HepG2 (cell line): ENCODE measurements around the gene DLG4. TPM values are rescaled to one million over a fixed set of nuclear protein-coding genes. Genes with fewer than 3 reads are reported as not detected.
A peak's percentile ranks its signal among the peaks of the same experiment; 100 is the strongest.

Experiments used
- AGO2 ChIP-seq: fragments of 200-400 bp; formaldehyde crosslinking; optimal IDR thresholded peaks from 2 replicates; pipeline ENCODE3; 2017; ENCODE audit warnings: mild to moderate bottlenecking, low read depth, low read length, moderate library complexity
- CBFB ChIP-seq: sonication (generic); formaldehyde crosslinking; IDR thresholded peaks from 2 replicates; pipeline ENCODE4 v1.4.0; 2020; ENCODE audit warnings: missing genetic modification reagents
- HOXA3 ChIP-seq: sonication (generic); formaldehyde crosslinking; IDR thresholded peaks from 2 replicates; pipeline ENCODE4 v1.5.0; 2020; ENCODE audit warnings: missing genetic modification reagents
- IKZF4 ChIP-seq: sonication (generic); formaldehyde crosslinking; IDR thresholded peaks from 2 replicates; pipeline ENCODE4 v1.5.1; 2020; ENCODE audit warnings: borderline replicate concordance, mild to moderate bottlenecking, low read depth, missing genetic modification reagents; ENCODE audit errors: not compliant biosample characterization
- KLF9 ChIP-seq: IDR thresholded peaks from 2 replicates; pipeline ENCODE4 v1.6.1; 2016; ENCODE audit warnings: low read depth
- MIER3 ChIP-seq: IDR thresholded peaks from 2 replicates; pipeline ENCODE4 v1.6.1; 2016; ENCODE audit warnings: missing compliant biosample characterization, borderline replicate concordance
- NFYB ChIP-seq: sonication (generic); formaldehyde crosslinking; IDR thresholded peaks from 2 replicates; pipeline ENCODE4 v1.4.0; 2020; ENCODE audit warnings: missing genetic modification reagents
- NONO ChIP-seq, 2 experiments: fragments of 450-650 bp in 1 of 2; sonication (generic) in 1 of 2; formaldehyde crosslinking in 1 of 2; IDR thresholded peaks in 1 of 2; conservative IDR thresholded peaks in 1 of 2; 2 replicates each; pipeline versions ENCODE4 v1.6.1 to v1.8.0; 2017 to 2022; ENCODE audit warnings: mild to moderate bottlenecking in 1 of 2, missing genetic modification reagents in 1 of 2, moderate library complexity in 1 of 2
- NR2C2 ChIP-seq: sonication (generic); formaldehyde crosslinking; IDR thresholded peaks from 2 replicates; pipeline ENCODE4 v1.4.0; 2020; ENCODE audit warnings: missing genetic modification reagents, mild to moderate bottlenecking, moderate library complexity, borderline replicate concordance
- NR2F6 ChIP-seq, 2 experiments: IDR thresholded peaks; 2 replicates each; pipeline ENCODE4 v1.6.1; 2016; ENCODE audit warnings: antibody characterized with exemption in 1 of 2, mild to moderate bottlenecking in 1 of 2
- POLR2AphosphoS5 ChIP-seq: IDR thresholded peaks from 2 replicates; pipeline ENCODE4 v1.6.1; 2012; ENCODE audit warnings: low read depth, low read length
- REPIN1 ChIP-seq: sonication (generic); formaldehyde crosslinking; IDR thresholded peaks from 2 replicates; pipeline ENCODE4 v1.8.0; 2022; ENCODE audit warnings: missing genetic modification reagents, low read depth, mild to moderate bottlenecking, borderline replicate concordance
- RNF2 ChIP-seq: fragments of 450-650 bp; conservative IDR thresholded peaks from 2 replicates; pipeline ENCODE4 v1.6.1; 2016; ENCODE audit warnings: low read depth
- SUZ12 ChIP-seq: fragments of 150-350 bp; IDR thresholded peaks from 2 replicates; pipeline ENCODE4 v1.6.1; 2014; ENCODE audit warnings: low read depth, low read length
- TAF1 ChIP-seq: sonication (generic); formaldehyde crosslinking; IDR thresholded peaks from 2 replicates; pipeline ENCODE4 v1.4.0; 2020; ENCODE audit warnings: missing genetic modification reagents
- ZFX ChIP-seq: sonication (generic); formaldehyde crosslinking; IDR thresholded peaks from 2 replicates; pipeline ENCODE4 v1.4.0; 2020; ENCODE audit warnings: mild to moderate bottlenecking, low read depth, missing genetic modification reagents, moderate library complexity
- ZNF224 ChIP-seq: sonication (generic); formaldehyde crosslinking; IDR thresholded peaks from 2 replicates; pipeline ENCODE4 v1.5.0; 2020; ENCODE audit warnings: mild to moderate bottlenecking, missing genetic modification reagents
- ZNF251 ChIP-seq: sonication (generic); formaldehyde crosslinking; IDR thresholded peaks from 2 replicates; pipeline ENCODE4 v1.9.0; 2021; ENCODE audit warnings: mild to moderate bottlenecking, missing genetic modification reagents
- ZNF335 ChIP-seq: sonication (generic); formaldehyde crosslinking; IDR thresholded peaks from 2 replicates; pipeline ENCODE4 v1.4.0; 2020; ENCODE audit warnings: missing genetic modification reagents
- ZNF563 ChIP-seq: sonication (generic); formaldehyde crosslinking; IDR thresholded peaks from 2 replicates; pipeline ENCODE4 v1.8.0; 2022; ENCODE audit warnings: mild to moderate bottlenecking, moderate library complexity, missing genetic modification reagents
- ZSCAN29 ChIP-seq: sonication (generic); formaldehyde crosslinking; conservative IDR thresholded peaks from 2 replicates; pipeline ENCODE4 v1.4.0; 2020; ENCODE audit warnings: mild to moderate bottlenecking, missing genetic modification reagents
- polyA plus RNA-seq, 8 experiments: library from polyadenylated mRNA; depleted of rRNA in 3 of 8; stranded (reverse) in 7 of 8; unstranded in 1 of 8; fragments of >200 nt; fragmentation: Illumina TruSeq in 4 of 8; extraction: Trizol in 4 of 8; gene quantifications; 2 replicates each; pipeline versions ENCODE4 v1.2.1 to v1.2.3, GENCODE V29; 2011 to 2016; ENCODE audit warnings: low read depth in 4 of 8, missing spikeins in 1 of 8, mixed read lengths in 1 of 8; ENCODE audit not compliant: insufficient read depth in 1 of 8
- total RNA-seq, 5 experiments: library from RNA; depleted of rRNA; stranded (reverse); fragments of >200 nt; fragmentation: Illumina TruSeq; extraction: Trizol; gene quantifications; 2 replicates each; pipeline ENCODE4 v1.2.3, GENCODE V29; 2016; ENCODE audit warnings: low read depth in 1 of 5
- TF ChIP-seq, protein P1 (sequence below): sonication (generic); formaldehyde crosslinking; IDR thresholded peaks from 2 replicates; pipeline ENCODE4 v1.8.1; 2023; ENCODE audit warnings: mild to moderate bottlenecking, inconsistent platforms, moderate library complexity, missing genetic modification reagents, borderline replicate concordance
- TF ChIP-seq, protein P2 (sequence below): sonication (generic); formaldehyde crosslinking; IDR thresholded peaks from 2 replicates; pipeline ENCODE4 v1.5.0; 2020; ENCODE audit warnings: mild to moderate bottlenecking, missing genetic modification reagents
- TF ChIP-seq, protein P3 (sequence below): sonication (generic); formaldehyde crosslinking; IDR thresholded peaks from 2 replicates; pipeline ENCODE4 v1.5.1; 2020; ENCODE audit warnings: missing genetic modification reagents, mild to moderate bottlenecking, borderline replicate concordance

DLG4 gene
- total and polyA plus RNA-seq, 2 of the 13 experiments (the other 11 are each of a cell fraction or from before 2014, with no cell fraction given): 0.71 to 4.3 TPM

DNA sequence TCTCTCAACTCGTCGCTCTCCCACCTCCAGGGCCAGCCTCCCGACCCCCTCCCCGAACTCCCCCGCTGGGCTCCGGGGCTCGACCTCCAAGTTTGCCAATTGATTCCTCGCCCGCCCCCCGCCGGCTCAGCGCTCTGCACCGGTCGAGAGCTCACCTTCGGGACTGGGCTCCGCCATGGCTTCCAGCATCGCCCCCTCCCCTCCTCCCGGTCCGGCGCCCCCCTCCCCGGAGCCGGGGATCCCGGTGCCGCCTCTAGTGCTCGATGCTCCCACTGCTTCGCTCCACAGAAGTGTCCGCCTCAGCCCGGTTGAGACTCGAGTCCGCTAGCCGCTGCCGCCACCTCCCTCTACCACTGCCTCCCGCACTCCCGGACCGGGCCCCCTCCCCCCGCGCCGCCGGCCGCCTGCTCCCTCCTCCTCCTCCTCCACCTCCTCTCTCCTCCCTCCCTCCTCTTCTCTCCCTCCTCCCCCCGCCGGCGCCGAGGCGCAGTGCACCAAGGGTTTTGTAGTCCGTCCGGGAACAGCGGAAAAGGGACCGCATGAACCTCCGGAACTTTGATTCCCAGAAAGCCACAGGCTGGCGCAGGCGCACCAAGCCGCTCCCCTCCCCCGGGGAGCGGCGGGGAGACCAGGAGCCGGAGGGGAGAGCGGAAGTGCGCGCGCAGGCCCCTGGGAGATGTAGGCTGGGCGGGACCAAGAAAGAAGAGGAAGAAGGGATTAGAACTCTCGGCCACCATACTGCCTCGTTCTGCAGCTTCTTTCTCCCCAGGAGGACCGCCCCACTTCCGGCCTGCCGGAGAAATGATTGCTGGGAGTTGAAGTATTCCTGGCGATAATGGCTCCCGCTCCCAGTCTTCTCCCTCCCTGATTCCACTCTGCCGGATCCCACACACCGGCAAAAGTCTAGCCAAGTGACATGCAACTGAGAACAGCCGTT, 19.7 kb upstream of the DLG4 start, which contains the start of gene PHF23 (continued):
- TF ChIP-seq, protein P1, sequence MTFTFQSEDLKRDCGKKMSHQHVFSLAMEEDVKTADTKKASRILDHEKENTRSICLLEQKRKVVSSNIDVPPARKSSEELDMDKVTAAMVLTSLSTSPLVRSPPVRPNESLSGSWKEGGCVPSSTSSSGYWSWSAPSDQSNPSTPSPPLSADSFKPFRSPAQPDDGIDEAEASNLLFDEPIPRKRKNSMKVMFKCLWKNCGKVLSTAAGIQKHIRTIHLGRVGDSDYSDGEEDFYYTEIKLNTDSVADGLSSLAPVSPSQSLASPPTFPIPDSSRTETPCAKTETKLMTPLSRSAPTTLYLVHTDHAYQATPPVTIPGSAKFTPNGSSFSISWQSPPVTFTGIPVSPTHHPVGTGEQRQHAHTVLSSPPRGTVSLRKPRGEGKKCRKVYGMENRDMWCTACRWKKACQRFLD (CRISPR knock-in tag): 0 out of 2 replicates have a peak, but pooled peaks have one; percentile 60
- TF ChIP-seq NONO (IDR thresholded peaks at IDR 0.05) (peak; percentile 48; the same call in 1 of the 2 replicates), NONO (CRISPR knock-in tag; conservative IDR thresholded peaks at IDR 0.05) (peak; percentile 89; the same call in 1 of the 2 replicates), ZFX (0 out of 2 replicates have a peak, but pooled peaks have one; percentile 15), ZNF563 (peak; percentile 54; the same call in 1 of the 2 replicates), REPIN1 (CRISPR knock-in tag) (peak; percentile 65; the same call in 1 of the 2 replicates), ZNF224 (CRISPR knock-in tag) (no peak), ZNF251 (CRISPR knock-in tag) (no peak), TAF1 (CRISPR knock-in tag) (peak; percentile 64), POLR2AphosphoS5 (peak; percentile 69), KLF9 (CRISPR knock-in tag) (no peak), NR2F6 (IDR thresholded peaks at IDR 0.05) (no peak; the same call in 1 of the 2 replicates), NR2F6 (CRISPR knock-in tag; IDR thresholded peaks at IDR 0.05) (peak; percentile 22; the same call in 1 of the 2 replicates), ZSCAN29 (CRISPR knock-in tag) (peak; percentile 82; the same call in 1 of the 2 replicates), IKZF4 (peak; percentile 21), CBFB (CRISPR knock-in tag) (peak; percentile 65), NR2C2 (peak; percentile 88), SUZ12 (peak; percentile 70), HOXA3 (CRISPR knock-in tag) (peak; percentile 85), MIER3 (peak; percentile 62; the same call in 1 of the 2 replicates), ZNF335 (CRISPR knock-in tag) (no peak), AGO2 (peak; percentile 90), NFYB (CRISPR knock-in tag) (peak; percentile 63), RNF2 (no peak)
- TF ChIP-seq, protein P2, sequence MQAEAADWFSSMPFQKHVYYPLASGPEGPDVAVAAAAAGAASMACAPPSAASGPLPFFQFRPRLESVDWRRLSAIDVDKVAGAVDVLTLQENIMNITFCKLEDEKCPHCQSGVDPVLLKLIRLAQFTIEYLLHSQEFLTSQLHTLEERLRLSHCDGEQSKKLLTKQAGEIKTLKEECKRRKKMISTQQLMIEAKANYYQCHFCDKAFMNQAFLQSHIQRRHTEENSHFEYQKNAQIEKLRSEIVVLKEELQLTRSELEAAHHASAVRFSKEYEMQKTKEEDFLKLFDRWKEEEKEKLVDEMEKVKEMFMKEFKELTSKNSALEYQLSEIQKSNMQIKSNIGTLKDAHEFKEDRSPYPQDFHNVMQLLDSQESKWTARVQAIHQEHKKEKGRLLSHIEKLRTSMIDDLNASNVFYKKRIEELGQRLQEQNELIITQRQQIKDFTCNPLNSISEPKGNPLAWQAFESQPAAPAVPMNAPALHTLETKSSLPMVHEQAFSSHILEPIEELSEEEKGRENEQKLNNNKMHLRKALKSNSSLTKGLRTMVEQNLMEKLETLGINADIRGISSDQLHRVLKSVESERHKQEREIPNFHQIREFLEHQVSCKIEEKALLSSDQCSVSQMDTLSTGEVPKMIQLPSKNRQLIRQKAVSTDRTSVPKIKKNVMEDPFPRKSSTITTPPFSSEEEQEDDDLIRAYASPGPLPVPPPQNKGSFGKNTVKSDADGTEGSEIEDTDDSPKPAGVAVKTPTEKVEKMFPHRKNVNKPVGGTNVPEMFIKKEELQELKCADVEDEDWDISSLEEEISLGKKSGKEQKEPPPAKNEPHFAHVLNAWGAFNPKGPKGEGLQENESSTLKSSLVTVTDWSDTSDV (CRISPR knock-in tag): 0 out of 2 replicates have a peak, but pooled peaks have one; percentile 35
- TF ChIP-seq, protein P3, sequence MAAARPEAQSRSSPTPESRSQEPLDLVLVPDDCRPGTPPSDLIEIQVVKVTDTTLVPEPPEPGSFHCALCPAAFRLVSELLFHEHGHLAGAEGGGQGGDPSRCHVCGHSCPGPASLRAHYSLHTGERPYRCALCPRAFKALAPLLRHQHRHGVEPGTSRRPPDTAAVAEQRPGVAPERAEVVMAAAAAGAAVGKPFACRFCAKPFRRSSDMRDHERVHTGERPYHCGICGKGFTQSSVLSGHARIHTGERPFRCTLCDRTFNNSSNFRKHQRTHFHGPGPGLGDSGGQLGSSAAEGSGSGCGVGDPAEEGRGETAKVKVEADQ (CRISPR knock-in tag): peak; percentile 77; the same call in 1 of the 2 replicates
